ENCODE measurements around the gene DDIT4.

DNA sequence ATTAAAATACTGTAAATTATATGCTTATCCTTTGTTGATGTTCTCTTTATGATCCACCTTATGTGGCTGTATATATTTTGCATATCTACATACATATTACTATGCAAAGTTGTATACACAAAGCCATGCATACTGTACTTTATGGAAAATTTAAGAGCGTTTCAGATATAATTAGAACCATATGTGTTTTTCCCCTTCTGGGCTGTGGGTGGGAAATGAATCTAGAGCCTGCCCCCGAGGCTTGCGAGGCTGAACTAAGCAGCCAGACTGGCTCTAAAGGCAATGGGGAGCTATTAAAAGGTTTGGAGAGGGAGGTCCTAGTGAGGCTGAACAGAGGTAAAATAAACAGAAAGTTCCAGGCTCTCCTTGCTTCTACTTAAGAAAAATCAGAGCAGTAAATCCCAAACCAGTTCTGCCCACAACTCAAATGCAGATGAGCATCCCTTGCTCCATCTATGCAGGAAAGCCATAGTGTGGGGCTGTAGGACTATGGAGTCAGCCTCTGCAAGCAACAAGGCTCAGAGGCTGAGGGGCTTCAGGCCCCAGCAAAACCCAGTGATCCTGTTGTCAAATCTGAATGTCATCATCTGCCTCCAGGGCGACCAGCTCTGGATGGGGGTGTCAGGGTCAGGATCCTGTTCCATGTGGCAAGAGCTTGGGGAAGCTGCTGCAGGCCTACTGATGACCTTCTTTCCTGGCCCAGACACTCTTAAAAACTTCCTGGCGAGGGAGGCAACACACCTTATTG lies 14.1 kb upstream of the DDIT4 start:
- TF ChIP-seq, protein P1, sequence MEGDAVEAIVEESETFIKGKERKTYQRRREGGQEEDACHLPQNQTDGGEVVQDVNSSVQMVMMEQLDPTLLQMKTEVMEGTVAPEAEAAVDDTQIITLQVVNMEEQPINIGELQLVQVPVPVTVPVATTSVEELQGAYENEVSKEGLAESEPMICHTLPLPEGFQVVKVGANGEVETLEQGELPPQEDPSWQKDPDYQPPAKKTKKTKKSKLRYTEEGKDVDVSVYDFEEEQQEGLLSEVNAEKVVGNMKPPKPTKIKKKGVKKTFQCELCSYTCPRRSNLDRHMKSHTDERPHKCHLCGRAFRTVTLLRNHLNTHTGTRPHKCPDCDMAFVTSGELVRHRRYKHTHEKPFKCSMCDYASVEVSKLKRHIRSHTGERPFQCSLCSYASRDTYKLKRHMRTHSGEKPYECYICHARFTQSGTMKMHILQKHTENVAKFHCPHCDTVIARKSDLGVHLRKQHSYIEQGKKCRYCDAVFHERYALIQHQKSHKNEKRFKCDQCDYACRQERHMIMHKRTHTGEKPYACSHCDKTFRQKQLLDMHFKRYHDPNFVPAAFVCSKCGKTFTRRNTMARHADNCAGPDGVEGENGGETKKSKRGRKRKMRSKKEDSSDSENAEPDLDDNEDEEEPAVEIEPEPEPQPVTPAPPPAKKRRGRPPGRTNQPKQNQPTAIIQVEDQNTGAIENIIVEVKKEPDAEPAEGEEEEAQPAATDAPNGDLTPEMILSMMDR (IDR thresholded peaks at IDR 0.05) = no peak
- TF ChIP-seq POLR2A (IDR thresholded peaks at IDR 0.05) = peak in 1 of 2 donors; percentile 79
